ENCODE results near the gene OVOL1.

GRCh38 chr11:65811764-65812475 lies 25.1 kb downstream of the OVOL1 start:
- TF ChIP-seq POLR2AphosphoS5 (IDR thresholded peaks at IDR 0.05; ENCODE audit: borderline replicate concordance, low read depth, low read length) (no peak), EZH2 (IDR thresholded peaks at IDR 0.05) (no peak)

Measured in SK-N-MC (cell line).